ENCODE data around the gene SPATA7.
A peak's percentile ranks its signal among the peaks of the same experiment; 100 is the strongest.
"Not testable (repeated sequence)": the region's sequence is repeated elsewhere in the genome, so short reads cannot be mapped to it uniquely, and the experiment has no call there.

Gene SPATA7

DNA sequence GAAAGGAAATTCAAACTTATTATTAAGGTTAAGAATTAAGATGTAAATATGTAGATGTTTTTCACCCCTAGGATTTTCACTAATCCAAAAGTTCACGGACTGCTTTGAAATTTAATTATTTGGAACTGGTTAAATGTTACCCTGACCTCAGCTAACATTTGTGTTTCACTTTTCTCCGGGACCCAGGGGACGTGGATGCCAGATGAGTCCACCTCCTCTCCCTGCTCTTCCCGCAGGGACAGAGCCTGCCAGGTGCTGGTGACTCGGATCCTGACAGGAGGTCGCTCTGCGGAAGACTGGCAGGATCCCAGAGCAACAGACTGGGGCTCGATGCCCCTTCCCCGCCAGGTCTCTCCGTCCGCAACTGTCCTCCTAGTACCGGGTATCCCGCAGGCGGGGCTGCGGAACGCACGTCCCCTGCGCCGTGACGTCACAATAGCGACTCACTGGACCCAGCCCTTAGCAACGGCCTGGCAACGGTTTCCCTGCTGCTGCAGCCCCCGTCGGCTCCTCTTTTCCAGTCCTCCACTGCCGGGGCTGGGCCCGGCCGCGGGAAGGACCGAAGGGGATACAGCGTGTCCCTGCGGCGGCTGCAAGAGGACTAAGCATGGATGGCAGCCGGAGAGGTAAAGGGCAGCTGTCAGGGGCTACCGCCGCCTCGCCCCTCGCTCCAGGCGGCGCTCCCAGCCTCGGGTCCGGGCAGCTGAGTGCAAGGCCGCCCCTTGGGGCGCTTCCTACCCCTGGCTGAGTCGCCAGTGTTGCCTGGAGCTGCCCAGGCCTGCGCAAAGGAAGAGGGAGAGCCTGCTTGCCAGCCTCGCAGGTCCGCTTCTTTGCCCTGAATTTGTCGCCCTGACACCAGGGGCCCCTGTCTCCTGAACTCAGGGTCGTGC is at the start of gene SPATA7:
SPATA7 (plus strand) TSS at position 446 of the 890 bp plus-strand sequence; CDS start at position 608, 162 bp downstream.
- peak; percentile 88 for DNase-seq (ENCODE audit: low spot score)

GRCh38 chr14:88340357-88340756 is 45.1 kb upstream of the SPATA7 start:
- no peak for DNase-seq (ENCODE audit: low spot score)

- no peak for DNase-seq (ENCODE audit: low spot score)
Measured at GRCh38 chr14:88342980-88343379, 42.5 kb upstream of the SPATA7 start.

GRCh38 chr14:88346048-88346639 is 39.3 kb upstream of the SPATA7 start:
- DNase-seq (ENCODE audit: low spot score): no peak

GRCh38 chr14:88348546-88348945 is 36.9 kb upstream of the SPATA7 start:
- DNase-seq (ENCODE audit: low spot score): no peak

DNA sequence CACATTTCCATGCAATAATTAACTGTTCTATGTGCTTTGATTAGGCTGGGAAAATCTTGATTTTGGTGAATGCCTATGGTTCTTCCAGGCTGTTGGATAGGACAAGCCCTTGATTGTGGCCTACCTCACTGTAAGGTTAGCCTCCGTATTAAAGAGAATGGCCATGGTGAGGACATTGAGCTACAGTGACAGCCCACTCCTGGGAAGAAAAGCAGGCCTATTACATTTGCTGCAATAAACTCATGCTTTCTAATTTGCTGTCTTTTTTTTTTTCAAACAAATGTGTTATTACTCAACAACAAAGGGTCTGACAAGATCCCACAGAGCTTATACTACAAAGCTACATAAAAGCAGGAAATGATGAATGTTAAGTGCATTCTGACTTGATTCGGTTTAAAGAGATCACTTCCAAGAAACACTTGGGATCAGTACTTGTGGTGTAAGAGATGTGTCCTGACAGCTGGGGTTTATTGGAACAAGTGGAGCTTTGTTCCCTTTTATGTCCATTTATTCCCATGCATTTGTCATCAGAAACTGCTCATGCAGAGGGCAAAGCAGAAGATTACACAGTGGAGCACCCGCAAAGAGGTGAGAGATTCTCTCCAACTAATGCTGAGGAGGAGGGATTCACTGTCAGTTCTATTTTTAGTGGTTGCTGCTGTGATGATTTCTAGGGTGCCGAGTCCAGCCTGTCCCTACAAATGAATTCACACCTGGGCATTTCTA is 33.3 kb upstream of the SPATA7 start:
- no peak for DNase-seq (ENCODE audit: low spot score)

GRCh38 chr14:88352698-88353097 is 32.8 kb upstream of the SPATA7 start:
- DNase-seq (ENCODE audit: low spot score): no peak

GRCh38 chr14:88354358-88354757 is 31.1 kb upstream of the SPATA7 start:
- DNase-seq (ENCODE audit: low spot score): no peak

DNA sequence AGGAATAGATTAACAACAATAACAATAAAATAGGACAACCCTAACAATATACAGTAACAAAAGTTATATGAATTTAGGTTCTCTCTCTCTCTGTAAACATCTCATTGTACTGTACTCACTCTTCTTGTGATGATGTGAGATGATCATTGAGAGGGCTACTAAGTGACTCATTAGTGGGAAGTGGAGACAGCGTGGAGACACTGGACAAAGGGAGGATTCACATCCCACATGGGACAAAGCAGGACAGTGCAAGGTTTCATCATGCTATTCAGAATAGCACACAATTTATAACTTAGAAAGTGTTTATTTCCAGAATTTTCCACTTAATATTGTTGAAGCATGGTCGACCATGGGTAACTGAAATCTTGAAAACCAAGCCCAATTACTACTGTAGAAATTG is 26.0 kb upstream of the SPATA7 start:
- DNase-seq (ENCODE audit: low spot score): no peak

- no peak for DNase-seq (ENCODE audit: low spot score)
Measured at GRCh38 chr14:88363644-88364043, 21.8 kb upstream of the SPATA7 start.

GRCh38 chr14:88364710-88365413 is 20.6 kb upstream of the SPATA7 start:
- no peak for DNase-seq (ENCODE audit: low spot score)

DNA sequence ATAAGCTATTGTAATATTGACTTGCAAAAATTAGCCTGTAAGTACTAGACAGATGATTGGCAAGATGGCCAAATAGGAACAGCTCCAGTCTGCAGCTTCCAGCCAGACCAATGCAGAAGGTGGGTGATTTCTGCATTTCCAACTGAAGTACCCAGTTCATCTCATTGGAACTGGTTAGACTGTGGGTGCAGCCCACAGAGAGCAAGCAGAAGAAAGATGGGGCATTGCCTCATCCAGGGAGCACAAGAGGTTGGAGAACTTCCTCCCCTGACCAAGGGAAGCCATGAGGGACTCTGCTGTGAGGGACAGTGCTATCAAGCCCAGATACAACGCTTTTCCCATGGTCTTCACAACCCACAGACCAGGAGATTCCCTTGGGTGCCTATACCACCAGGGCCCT is 16.0 kb upstream of the SPATA7 start:
- DNase-seq (ENCODE audit: low spot score): no peak

DNA sequence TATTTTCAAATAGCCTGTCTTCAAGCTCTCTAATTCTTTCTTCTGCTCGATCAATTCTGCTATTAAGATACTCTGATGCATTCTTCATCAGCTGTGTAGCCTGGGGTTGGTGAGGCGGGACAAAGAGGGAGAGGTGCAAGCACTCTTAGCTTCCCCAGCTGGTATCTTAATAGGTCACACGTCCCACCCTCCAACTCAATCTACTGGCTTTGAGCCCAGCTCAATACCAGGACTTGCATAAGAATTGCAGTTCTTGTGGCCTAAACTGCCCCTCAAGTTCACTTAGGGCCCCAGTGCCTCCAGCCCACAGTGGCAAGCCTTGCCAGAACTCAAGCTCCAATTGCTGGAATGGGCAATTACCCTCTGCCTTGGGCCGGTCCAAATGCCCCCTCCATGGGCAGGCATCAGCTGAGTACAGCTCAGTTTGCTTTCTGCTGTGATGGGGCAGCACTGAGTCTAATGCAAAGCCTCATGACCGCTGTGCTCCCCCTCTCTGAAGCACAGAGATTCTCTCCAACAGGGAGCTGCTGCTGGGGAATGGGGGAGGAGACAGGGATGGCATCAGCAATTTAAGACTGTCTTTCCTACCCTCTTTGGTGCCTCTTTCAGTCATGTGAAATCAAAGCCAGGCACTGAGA is 5.6 kb upstream of the SPATA7 start:
- no peak for DNase-seq (ENCODE audit: low spot score)

DNA sequence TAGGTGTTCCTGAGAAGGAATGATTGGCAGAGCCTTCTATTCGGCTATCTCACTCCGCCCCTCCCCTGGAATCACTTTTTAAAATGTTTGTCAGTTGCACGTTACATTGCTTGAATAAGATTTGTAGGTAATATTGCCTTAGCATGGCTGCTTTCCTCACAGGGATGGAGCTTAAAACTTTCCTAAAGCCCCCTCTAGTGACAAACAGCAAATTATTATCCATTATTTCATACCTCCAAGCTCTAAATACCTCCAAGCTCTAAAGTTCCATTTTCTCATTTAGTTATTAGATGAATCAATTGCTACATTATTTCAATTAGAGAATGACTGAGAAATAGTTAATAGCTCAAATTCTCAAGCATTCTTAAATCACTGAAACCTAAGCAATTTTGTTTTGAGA is 5.1 kb upstream of the SPATA7 start:
- no peak for DNase-seq (ENCODE audit: low spot score)

GRCh38 chr14:88381634-88382033 is 3.8 kb upstream of the SPATA7 start:
- not testable (repeated sequence) for DNase-seq (ENCODE audit: low spot score)

DNA sequence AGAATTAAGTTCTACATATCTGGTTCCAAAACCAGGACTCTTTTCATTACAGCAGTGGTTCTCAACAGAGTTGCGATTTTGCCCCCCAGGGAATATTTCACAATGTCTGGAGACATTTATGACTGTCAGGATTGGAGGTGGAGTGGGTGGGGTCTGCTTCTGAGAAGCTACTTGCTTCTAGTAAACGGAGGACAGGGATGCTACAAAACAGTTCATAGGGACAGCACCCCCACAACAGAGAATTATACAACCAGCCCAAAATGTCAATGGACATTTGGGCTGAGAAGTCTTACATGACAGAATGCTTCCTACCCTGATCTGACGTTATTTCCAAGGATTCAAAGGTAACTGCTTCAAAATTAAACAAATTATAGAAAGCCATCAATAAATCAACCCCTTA is 739 bp upstream of the SPATA7 start:
- no peak for DNase-seq (ENCODE audit: low spot score)

GRCh38 chr14:88386256-88386794 is 868 bp downstream of the SPATA7 start:
- no peak for DNase-seq (ENCODE audit: low spot score)

GRCh38 chr14:88388741-88389282 is 3.4 kb downstream of the SPATA7 start:
- DNase-seq (ENCODE audit: low spot score): no peak

GRCh38 chr14:88392609-88393008 is 7.2 kb downstream of the SPATA7 start:
- DNase-seq (ENCODE audit: low spot score): no peak

- DNase-seq (ENCODE audit: low spot score): no peak
Measured at GRCh38 chr14:88411039-88411438, 25.6 kb downstream of the SPATA7 start.

GRCh38 chr14:88417594-88417993 is 32.1 kb downstream of the SPATA7 start:
- DNase-seq (ENCODE audit: low spot score): no peak
